Karpas-422 (cell line): ENCODE measurements around the gene CALCB. TPM values are rescaled to one million over a fixed set of nuclear protein-coding genes. Genes with fewer than 3 reads are reported as not detected.
A peak's percentile ranks its signal among the peaks of the same experiment; 100 is the strongest.
"Not testable (repeated sequence)": the region's sequence is repeated elsewhere in the genome, so short reads cannot be mapped to it uniquely, and the experiment has no call there.

ENCODE experiments used
- DNase-seq: peaks from one replicate; pipeline ENCODE4 v3.0.0-alpha.2; 2015
- H2AFZ ChIP-seq: fragments of 200-600 bp; sonication (generic); 2 replicates; pipeline ENCODE4 v1.6.1; 2014; ENCODE audit warnings: antibody characterized with exemption, low read length, mixed read lengths
- H3K27ac ChIP-seq: fragments of 200-600 bp; sonication (generic); 2 replicates; pipeline ENCODE4 v1.5.1; 2014; ENCODE audit warnings: mild to moderate bottlenecking, low read length, moderate library complexity
- H3K27me3 ChIP-seq: fragments of 200-600 bp; sonication (generic); 2 replicates; pipeline ENCODE4 v1.6.1; 2014; ENCODE audit warnings: low read length, mixed read lengths
- H3K36me3 ChIP-seq: fragments of 200-600 bp; sonication (generic); 2 replicates; pipeline ENCODE4 v1.6.1; 2014; ENCODE audit warnings: low read length, mixed read lengths; ENCODE audit not compliant: insufficient read depth
- H3K4me1 ChIP-seq: fragments of 200-600 bp; sonication (generic); 2 replicates; pipeline ENCODE4 v1.6.1; 2014; ENCODE audit warnings: mild to moderate bottlenecking, low read length, mixed read lengths
- H3K4me2 ChIP-seq: fragments of 200-600 bp; sonication (generic); 2 replicates; pipeline ENCODE4 v1.6.1; 2014; ENCODE audit warnings: low read length, low read depth, mild to moderate bottlenecking; ENCODE audit not compliant: poor library complexity, severe bottlenecking
- H3K4me3 ChIP-seq: fragments of 200-600 bp; sonication (generic); 2 replicates; pipeline ENCODE4 v1.5.1; 2014; ENCODE audit warnings: mild to moderate bottlenecking, antibody characterized with exemption, low read length, mixed read lengths
- H3K79me2 ChIP-seq: fragments of 200-600 bp; sonication (generic); 2 replicates; pipeline ENCODE4 v1.6.1; 2014; ENCODE audit warnings: mild to moderate bottlenecking, low read length, mixed read lengths
- H3K9ac ChIP-seq: fragments of 200-600 bp; sonication (generic); 2 replicates; pipeline ENCODE4 v1.6.0; 2014; ENCODE audit warnings: low read length
- H3K9me2 ChIP-seq: fragments of 200-600 bp; sonication (generic), shearing (Covaris generic); replicated peaks from 2 replicates; pipeline ENCODE4 v1.6.0; 2014; ENCODE audit warnings: mild to moderate bottlenecking, low read length, moderate library complexity; ENCODE audit not compliant: insufficient read depth
- H3K9me3 ChIP-seq: fragments of 300-700, 200-600 bp; sonication (generic); 2 replicates; pipeline ENCODE4 v1.6.1; 2014; ENCODE audit warnings: low read length, mixed read lengths
- H4K20me1 ChIP-seq: fragments of 200-600 bp; sonication (generic); 2 replicates; pipeline ENCODE4 v1.6.1; 2014; ENCODE audit warnings: mild to moderate bottlenecking, antibody characterized with exemption, low read length, low read depth; ENCODE audit not compliant: insufficient read depth
- total RNA-seq: library from RNA; depleted of rRNA; stranded (reverse); fragments of >200 nt; shearing (Covaris generic); gene quantifications from 2 replicates; pipeline ENCODE4 v1.2.3, GENCODE V29; 2014; ENCODE audit warnings: low replicate concordance; rRNA removed

The CALCB gene, protein sequence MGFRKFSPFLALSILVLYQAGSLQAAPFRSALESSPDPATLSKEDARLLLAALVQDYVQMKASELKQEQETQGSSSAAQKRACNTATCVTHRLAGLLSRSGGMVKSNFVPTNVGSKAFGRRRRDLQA
- total RNA-seq = 0.30 and 0.54 TPM in 2 replicates

GRCh38 chr11:15073361-15074205 lies at the start of gene CALCB:
CALCB (plus strand) TSS chr11:15073593; CDS start chr11:15074719, 1,126 bp downstream.
- no peaks in the 10 kb centered on the region for H4K20me1 ChIP-seq
- H3K4me2 ChIP-seq = no peak within 1 kb of the TSS
- no peaks in the 10 kb centered on the region for H3K9me3 ChIP-seq
- no peaks in the 10 kb centered on the region for H3K79me2 ChIP-seq
- no peak within 1 kb of the TSS for H3K9ac ChIP-seq
- H3K4me3 ChIP-seq = no peak within 1 kb of the TSS
- peak within 1 kb of the TSS; percentile 27; the same call in 1 of the 2 replicates for H2AFZ ChIP-seq
- no peak within 1 kb of the TSS for H3K27ac ChIP-seq
- peaks cover 18% of the 10 kb centered on the region for H3K4me1 ChIP-seq
- DNase-seq = no peak
- H3K27me3 ChIP-seq = no peaks in the 10 kb centered on the region
- no peaks in the 10 kb centered on the region for H3K36me3 ChIP-seq
- no peaks in the 10 kb centered on the region for H3K9me2 ChIP-seq

DNA sequence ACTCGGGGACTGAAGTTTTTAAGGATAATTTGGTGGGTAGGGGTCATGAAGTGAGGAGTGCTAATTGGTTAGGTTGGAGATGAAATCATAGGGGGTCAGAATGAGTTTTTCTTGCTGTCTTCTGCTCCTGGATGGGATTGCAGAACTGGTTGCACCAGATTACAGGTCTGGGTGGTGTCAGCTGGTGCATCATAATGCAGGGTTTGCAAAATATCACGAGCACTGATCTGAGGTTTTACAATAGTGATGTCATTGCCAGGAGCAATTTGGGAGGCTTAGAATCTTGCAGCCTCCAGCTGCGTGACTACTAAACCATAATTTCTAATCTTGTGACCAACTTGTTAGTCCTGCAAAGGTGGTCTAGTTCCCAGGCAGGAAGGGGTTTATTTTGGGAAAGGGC lies 46.4 kb upstream of the CALCB start:
- DNase-seq = no peak
- Histone ChIP-seq H3K9me2 (no peaks in the 10 kb centered on the region), H3K9ac (no peak overlapping the region), H3K27me3 (no peaks in the 10 kb centered on the region), H3K4me2 (no peak overlapping the region), H3K27ac (no peak overlapping the region), H2AFZ (no peak overlapping the region), H4K20me1 (no peaks in the 10 kb centered on the region), H3K9me3 (no peaks in the 10 kb centered on the region), H3K79me2 (no peaks in the 10 kb centered on the region), H3K36me3 (no peaks in the 10 kb centered on the region), H3K4me1 (no peaks in the 10 kb centered on the region), H3K4me3 (no peak overlapping the region)

GRCh38 chr11:15027956-15028355 lies 45.4 kb upstream of the CALCB start:
- Histone ChIP-seq H3K9me2 (no peaks in the 10 kb centered on the region; the same call in 1 of the 2 replicates), H3K9me3 (no peaks in the 10 kb centered on the region), H2AFZ (no peak overlapping the region), H3K27ac (no peak overlapping the region), H3K79me2 (no peaks in the 10 kb centered on the region), H3K4me1 (no peaks in the 10 kb centered on the region), H3K9ac (no peak overlapping the region), H3K4me3 (no peak overlapping the region), H3K4me2 (no peak overlapping the region), H3K36me3 (no peaks in the 10 kb centered on the region), H4K20me1 (no peaks in the 10 kb centered on the region), H3K27me3 (no peaks in the 10 kb centered on the region)
- no peak for DNase-seq

GRCh38 chr11:15028379-15028778 lies 45.0 kb upstream of the CALCB start:
- Histone ChIP-seq H3K36me3 (no peaks in the 10 kb centered on the region), H3K27me3 (no peaks in the 10 kb centered on the region), H4K20me1 (no peaks in the 10 kb centered on the region), H3K9me3 (no peaks in the 10 kb centered on the region), H3K4me3 (no peak overlapping the region), H3K9me2 (no peaks in the 10 kb centered on the region; the same call in 1 of the 2 replicates), H3K4me2 (no peak overlapping the region), H3K27ac (no peak overlapping the region), H3K79me2 (no peaks in the 10 kb centered on the region), H3K9ac (no peak overlapping the region), H2AFZ (no peak overlapping the region), H3K4me1 (no peaks in the 10 kb centered on the region)
- DNase-seq = no peak

DNA sequence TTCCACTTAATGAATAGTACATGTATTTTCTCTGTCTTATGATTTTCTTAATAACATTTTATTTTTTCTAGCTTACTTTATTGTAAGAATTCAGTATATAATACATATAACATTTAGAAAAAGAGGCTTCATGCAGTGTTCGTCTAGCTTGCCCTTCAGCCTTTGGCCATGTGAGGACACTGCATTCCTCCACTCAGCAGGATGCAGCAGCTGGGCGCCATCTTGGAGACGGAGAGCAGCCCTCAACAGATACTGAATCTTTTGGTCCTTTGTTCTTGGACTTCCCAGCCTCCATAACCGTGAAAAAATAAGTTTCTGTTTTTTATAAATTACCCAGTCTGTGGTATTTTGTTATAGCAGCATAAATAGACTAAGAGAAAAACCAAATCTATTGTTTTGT lies 41.4 kb upstream of the CALCB start:
- H3K36me3 ChIP-seq, H3K4me3 ChIP-seq, H3K9me2 ChIP-seq, H3K9me3 ChIP-seq, H3K4me1 ChIP-seq, DNase-seq, H3K4me2 ChIP-seq, H3K9ac ChIP-seq, H4K20me1 ChIP-seq, H3K79me2 ChIP-seq, H3K27ac ChIP-seq, H3K27me3 ChIP-seq: not testable (repeated sequence)
- peak overlapping the region; percentile 69; the same call in 1 of the 2 replicates for H2AFZ ChIP-seq

DNA sequence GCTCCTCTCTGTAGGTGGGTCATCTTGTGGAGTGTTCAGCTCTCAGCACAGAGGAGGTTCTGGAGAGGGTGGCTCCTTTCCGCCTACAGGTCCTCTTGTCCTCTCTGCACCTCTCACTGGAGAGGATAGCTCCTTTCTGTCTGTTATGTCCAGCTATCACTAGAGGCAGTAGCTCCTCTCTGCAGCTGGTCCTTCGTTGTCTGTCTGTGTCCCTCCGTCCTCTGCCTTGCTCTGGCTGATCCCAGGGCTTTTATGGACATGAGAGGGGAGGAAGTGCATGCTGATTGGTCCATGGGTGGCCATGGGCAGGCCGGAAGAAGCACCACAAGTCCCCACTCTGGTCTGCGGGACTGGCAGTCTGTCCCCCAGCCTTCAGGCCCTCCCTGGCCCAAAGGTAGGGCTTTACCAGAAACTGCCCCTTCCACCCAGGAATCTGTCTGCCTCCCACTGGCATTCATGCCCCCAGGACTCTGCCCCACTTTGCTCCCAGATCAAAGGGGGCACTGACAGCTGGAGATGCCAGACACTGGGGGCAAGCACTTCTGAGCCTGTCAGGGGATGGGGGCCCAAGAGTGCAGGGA lies 38.6 kb upstream of the CALCB start:
- Histone ChIP-seq H3K27me3 (no peaks in the 10 kb centered on the region), H3K9me2 (no peaks in the 10 kb centered on the region; the same call in 1 of the 2 replicates), H3K79me2 (no peaks in the 10 kb centered on the region), H3K4me2 (no peak overlapping the region), H3K4me1 (no peaks in the 10 kb centered on the region), H3K27ac (no peak overlapping the region), H3K9ac (no peak overlapping the region), H3K4me3 (no peak overlapping the region), H2AFZ (no peak overlapping the region), H3K36me3 (no peaks in the 10 kb centered on the region), H4K20me1 (no peaks in the 10 kb centered on the region), H3K9me3 (no peaks in the 10 kb centered on the region)
- DNase-seq = no peak

GRCh38 chr11:15035283-15035682 lies 38.1 kb upstream of the CALCB start:
- Histone ChIP-seq H3K9me3 (no peaks in the 10 kb centered on the region), H4K20me1 (no peaks in the 10 kb centered on the region), H2AFZ (no peak overlapping the region), H3K4me1 (no peaks in the 10 kb centered on the region), H3K36me3 (no peaks in the 10 kb centered on the region), H3K4me2 (no peak overlapping the region), H3K9me2 (no peaks in the 10 kb centered on the region; the same call in 1 of the 2 replicates), H3K27ac (no peak overlapping the region), H3K9ac (no peak overlapping the region), H3K79me2 (no peaks in the 10 kb centered on the region), H3K27me3 (no peaks in the 10 kb centered on the region), H3K4me3 (no peak overlapping the region)
- no peak for DNase-seq

DNA sequence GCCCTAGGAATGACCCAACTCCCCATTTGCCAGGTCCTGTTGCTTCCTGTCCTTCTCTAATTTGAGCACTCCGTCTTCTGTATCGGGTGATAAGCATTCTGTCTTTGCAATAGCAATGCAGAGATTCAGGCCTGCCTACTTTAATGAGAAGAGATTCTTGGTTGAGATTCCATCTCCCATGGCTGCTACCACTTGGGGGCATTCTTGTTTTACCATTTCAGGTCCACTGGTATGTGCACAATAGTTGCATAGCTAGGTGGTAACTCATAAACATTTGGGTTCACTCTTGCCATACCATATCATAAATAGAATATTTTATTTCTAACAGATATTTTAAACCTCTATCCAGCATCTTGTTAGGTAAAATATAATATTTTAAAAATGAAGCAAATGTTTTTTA lies 34.4 kb upstream of the CALCB start:
- H3K9me2 ChIP-seq = no peaks in the 10 kb centered on the region
- no peak overlapping the region for H3K27ac ChIP-seq
- no peak overlapping the region for H3K4me3 ChIP-seq
- peak; percentile 59 for DNase-seq
- H2AFZ ChIP-seq = no peak overlapping the region
- no peaks in the 10 kb centered on the region for H3K4me1 ChIP-seq
- H3K36me3 ChIP-seq = no peaks in the 10 kb centered on the region
- no peaks in the 10 kb centered on the region for H3K9me3 ChIP-seq
- H4K20me1 ChIP-seq = no peaks in the 10 kb centered on the region
- H3K27me3 ChIP-seq = no peaks in the 10 kb centered on the region
- no peak overlapping the region for H3K9ac ChIP-seq
- no peak overlapping the region for H3K4me2 ChIP-seq
- H3K79me2 ChIP-seq = no peaks in the 10 kb centered on the region
